Breast epithelium (tissue), 4 donors: ENCODE results near the gene ZNF146. TPM values are rescaled to one million over a fixed set of nuclear protein-coding genes. Genes with fewer than 3 reads are reported as not detected.

Experiments
- DNase-seq, 2 donors: peaks; one replicate each; pipeline ENCODE4 v3.0.0-alpha.2; 2019; ENCODE audit warnings: low spot score in 2 of 2
- H3K27ac ChIP-seq, 2 donors: fragments of 200-600 bp; sonication (generic) in 1 of 2; one replicate each; pipeline ENCODE4 v1.5.1; 2016 to 2019; ENCODE audit warnings: mild to moderate bottlenecking in 1 of 2
- H3K27me3 ChIP-seq, 2 donors: fragments of 200-600 bp; sonication (generic) in 1 of 2; one replicate each; pipeline versions ENCODE4 v1.5.1 to v1.6.0; 2017 to 2019; ENCODE audit warnings: control low read depth in 1 of 2, mild to moderate bottlenecking in 1 of 2
- H3K36me3 ChIP-seq: fragments of 200-600 bp; one replicate; pipeline ENCODE4 v1.5.1; 2019
- H3K4me1 ChIP-seq, 2 donors: fragments of 200-600 bp; sonication (generic); one replicate each; pipeline ENCODE4 v1.5.1; 2016 to 2019; ENCODE audit warnings: control low read depth in 1 of 2
- H3K4me3 ChIP-seq, 3 donors: fragments of 200-600 bp; sonication (generic); 1 replicate in 2 of 3; 2 replicates in 1 of 3; pipeline ENCODE4 v1.5.1; 2016 to 2019; ENCODE audit warnings: mild to moderate bottlenecking in 3 of 3, moderate library complexity in 2 of 3
- H3K9me3 ChIP-seq, 2 donors: fragments of 200-600 bp; sonication (generic) in 1 of 2; one replicate each; pipeline ENCODE4 v1.5.1; 2016 to 2019; ENCODE audit warnings: control low read depth in 1 of 2
- CTCF ChIP-seq, 3 donors: fragments of 450-650 bp; IDR thresholded peaks; one replicate each; pipeline ENCODE4 v1.5.1; 2016 to 2017; ENCODE audit warnings: antibody characterized with exemption in 3 of 3, mild to moderate bottlenecking in 3 of 3, moderate library complexity in 3 of 3
- POLR2A ChIP-seq: fragments of 450-650 bp; IDR thresholded peaks from one replicate; pipeline ENCODE4 v1.6.1; 2016; ENCODE audit warnings: antibody characterized with exemption, mild to moderate bottlenecking, moderate library complexity
- POLR2AphosphoS5 ChIP-seq, 3 donors: sonication (generic); formaldehyde crosslinking; IDR thresholded peaks; one replicate each; pipeline ENCODE4 v1.6.1; 2017; ENCODE audit warnings: antibody characterized with exemption in 3 of 3
- intact Hi-C: fragments of 100-400 bp; cut with DNase I; formaldehyde crosslinking; loops from one replicate; pipeline ENCODE4 v1.15.1; 2023; ENCODE audit warnings: low total_unique reads
- total RNA-seq, 3 donors: library from RNA; depleted of rRNA; stranded (reverse); fragments of >200 nt; gene quantifications; one replicate each; pipeline ENCODE4 v1.1.0, GENCODE V29; 2016

Gene ZNF146
- total RNA-seq, 3 donors from 2014 or later = 55.5 to 109 (median 78.7) TPM

DNA sequence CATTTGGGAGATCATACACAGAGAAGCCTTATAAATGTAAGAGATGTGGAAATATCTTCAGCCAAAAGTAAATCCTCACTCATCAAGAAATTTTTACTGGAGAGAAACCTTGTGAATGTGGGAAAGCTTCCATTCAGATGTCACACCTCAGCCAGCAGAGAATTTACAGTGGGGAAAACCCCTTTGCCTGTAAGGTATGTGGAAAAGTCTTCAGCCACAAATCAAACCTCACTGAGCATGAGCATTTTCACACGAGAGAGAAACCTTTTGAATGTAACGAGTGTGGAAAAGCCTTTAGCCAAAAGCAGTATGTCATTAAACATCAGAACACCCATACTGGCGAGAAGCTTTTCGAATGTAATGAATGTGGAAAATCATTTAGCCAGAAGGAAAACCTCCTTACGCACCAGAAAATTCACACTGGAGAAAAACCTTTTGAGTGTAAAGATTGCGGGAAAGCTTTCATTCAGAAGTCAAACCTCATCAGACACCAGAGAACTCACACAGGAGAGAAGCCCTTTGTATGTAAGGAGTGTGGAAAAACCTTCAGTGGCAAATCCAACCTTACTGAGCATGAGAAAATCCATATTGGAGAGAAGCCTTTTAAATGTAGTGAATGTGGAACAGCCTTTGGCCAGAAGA lies 21.5 kb downstream of the ZNF146 start:
- no peak for TF ChIP-seq POLR2A
- TF ChIP-seq CTCF (IDR thresholded peaks at IDR 0.05) = no peak
- no peak for TF ChIP-seq POLR2AphosphoS5 (IDR thresholded peaks at IDR 0.05)
- Histone ChIP-seq H3K4me3 (peak overlapping the region in 1 of 3 donors; percentile 1), H3K4me1 (no peaks in the 10 kb centered on the region), H3K9me3 (peaks cover 16 to 20% of the 10 kb centered on the region in 2 donors), H3K27ac (no peak overlapping the region), H3K27me3 (no peaks in the 10 kb centered on the region), H3K36me3 (peaks cover 17% of the 10 kb centered on the region)
- intact Hi-C loops = no loop called here
- DNase-seq = no peak

DNA sequence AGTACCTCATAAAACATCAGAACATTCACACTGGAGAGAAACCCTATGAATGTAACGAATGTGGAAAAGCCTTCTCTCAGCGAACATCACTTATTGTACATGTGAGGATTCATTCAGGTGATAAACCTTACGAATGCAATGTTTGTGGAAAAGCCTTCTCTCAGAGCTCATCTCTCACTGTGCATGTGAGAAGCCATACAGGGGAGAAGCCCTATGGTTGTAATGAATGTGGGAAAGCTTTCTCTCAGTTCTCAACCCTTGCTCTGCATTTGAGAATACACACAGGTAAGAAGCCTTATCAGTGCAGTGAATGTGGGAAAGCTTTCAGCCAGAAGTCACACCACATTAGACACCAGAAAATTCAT lies 22.0 kb downstream of the ZNF146 start:
- H3K4me1 ChIP-seq = no peaks in the 10 kb centered on the region
- peaks cover 17% of the 10 kb centered on the region for H3K36me3 ChIP-seq
- H3K27ac ChIP-seq = no peak overlapping the region
- peaks cover 16 to 20% of the 10 kb centered on the region in 2 donors for H3K9me3 ChIP-seq
- TF ChIP-seq CTCF (IDR thresholded peaks at IDR 0.05) (no peak), POLR2AphosphoS5 (IDR thresholded peaks at IDR 0.05) (no peak), POLR2A (no peak)
- no peaks in the 10 kb centered on the region for H3K27me3 ChIP-seq
- no peak for DNase-seq
- intact Hi-C loops = no loop called here
- H3K4me3 ChIP-seq = peak overlapping the region in 1 of 3 donors; percentile 1

DNA sequence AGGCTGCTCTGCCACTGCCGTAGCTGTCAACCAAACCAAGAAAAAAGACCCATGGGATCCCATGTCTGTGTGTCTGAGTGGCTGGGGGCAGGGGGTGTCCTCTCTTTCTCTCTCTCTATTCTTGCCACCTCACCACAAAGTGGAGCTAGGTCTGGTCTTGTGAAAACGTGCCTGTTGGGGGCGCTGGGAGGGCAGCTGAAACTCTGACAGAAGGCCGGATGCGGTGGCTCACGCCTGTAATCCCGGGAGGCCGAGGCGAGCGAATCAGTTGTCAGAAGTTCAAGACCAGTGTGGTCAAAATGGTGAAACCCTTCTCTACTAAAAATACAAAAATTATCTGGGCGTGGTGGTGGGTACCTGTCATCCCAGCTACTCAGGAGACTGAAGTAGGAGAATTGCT lies 29.2 kb downstream of the ZNF146 start:
- H3K27me3 ChIP-seq = no peaks in the 10 kb centered on the region
- H3K9me3 ChIP-seq = peaks cover 0 to 3% of the 10 kb centered on the region in 2 donors
- H3K36me3 ChIP-seq = no peaks in the 10 kb centered on the region
- H3K4me1 ChIP-seq = no peaks in the 10 kb centered on the region
- H3K4me3 ChIP-seq = no peak overlapping the region
- no peak for DNase-seq
- TF ChIP-seq CTCF (IDR thresholded peaks at IDR 0.05) = no peak
- no peak for TF ChIP-seq POLR2AphosphoS5 (IDR thresholded peaks at IDR 0.05)
- no peak for TF ChIP-seq POLR2A
- H3K27ac ChIP-seq = no peak overlapping the region
- intact Hi-C loops = no loop called here

DNA sequence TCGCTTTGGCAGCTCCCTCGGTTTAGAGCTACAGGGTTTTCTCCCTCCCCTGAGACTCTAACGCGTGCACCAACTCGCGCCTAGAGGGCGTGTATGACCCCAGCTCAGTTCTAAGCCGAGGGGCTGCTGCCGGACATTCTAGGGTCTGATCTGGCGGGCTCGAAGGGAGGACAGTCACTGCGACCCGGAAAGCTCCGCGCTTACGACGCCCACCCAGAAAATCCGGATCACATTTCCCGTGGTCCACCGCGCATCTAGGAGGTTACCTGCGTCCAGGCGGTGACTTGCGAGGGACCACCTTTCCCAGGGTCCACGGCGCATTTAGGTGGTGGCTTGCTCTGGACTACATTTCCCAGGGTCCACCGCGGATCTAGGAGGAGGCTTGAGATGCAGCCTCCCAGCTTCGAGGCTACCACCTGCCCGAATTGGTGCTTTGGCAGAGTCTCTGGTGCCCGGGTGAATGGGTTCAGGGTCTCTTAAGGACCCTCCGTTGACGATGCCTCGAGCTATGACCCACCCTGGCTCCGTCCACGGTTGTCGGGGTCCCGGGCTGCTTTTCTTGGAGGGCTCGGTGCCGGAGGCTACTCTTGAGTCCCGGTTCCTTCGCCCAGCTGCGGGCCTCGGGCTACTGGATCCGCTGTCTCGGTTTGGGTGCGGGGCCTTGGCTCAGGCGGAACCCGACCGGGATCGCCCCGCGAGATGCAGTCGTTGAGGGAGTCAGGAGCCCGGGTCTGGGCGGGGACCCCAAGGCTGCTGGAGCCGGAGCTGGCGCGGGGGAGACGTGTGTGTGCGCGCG lies 30.5 kb downstream of the ZNF146 start:
- intact Hi-C loops = no loop called here
- no peak overlapping the region for H3K27ac ChIP-seq
- TF ChIP-seq CTCF (IDR thresholded peaks at IDR 0.05) = no peak
- no peak for TF ChIP-seq POLR2AphosphoS5 (IDR thresholded peaks at IDR 0.05)
- TF ChIP-seq POLR2A = no peak
- no peaks in the 10 kb centered on the region for H3K27me3 ChIP-seq
- H3K4me3 ChIP-seq = peak overlapping the region; percentile 21 to 62 (median 52)
- H3K4me1 ChIP-seq = no peaks in the 10 kb centered on the region
- H3K9me3 ChIP-seq = peaks cover 0 to 3% of the 10 kb centered on the region in 2 donors
- no peaks in the 10 kb centered on the region for H3K36me3 ChIP-seq
- no peak for DNase-seq

- intact Hi-C loops = no loop called here
- peaks cover 0 to 3% of the 10 kb centered on the region in 2 donors for H3K9me3 ChIP-seq
- no peak overlapping the region for H3K27ac ChIP-seq
- TF ChIP-seq POLR2A (no peak), CTCF (IDR thresholded peaks at IDR 0.05) (no peak), POLR2AphosphoS5 (IDR thresholded peaks at IDR 0.05) (no peak)
- no peaks in the 10 kb centered on the region for H3K36me3 ChIP-seq
- no peaks in the 10 kb centered on the region for H3K27me3 ChIP-seq
- peak overlapping the region; percentile 21 to 62 (median 52) for H3K4me3 ChIP-seq
- no peak for DNase-seq
- no peaks in the 10 kb centered on the region for H3K4me1 ChIP-seq
Measured at GRCh38 chr19:36246006-36246481, 31.1 kb downstream of the ZNF146 start.
